Measurements from ENCODE around the gene COL18A1. TPM values are rescaled to one million over a fixed set of nuclear protein-coding genes. Genes with fewer than 3 reads are reported as not detected.

COL18A1 gene
- total and polyA plus RNA-seq, 2 donors (not counting 1 experiment from before 2014, with no cell fraction given): 15.6 to 24.7 TPM

DNA sequence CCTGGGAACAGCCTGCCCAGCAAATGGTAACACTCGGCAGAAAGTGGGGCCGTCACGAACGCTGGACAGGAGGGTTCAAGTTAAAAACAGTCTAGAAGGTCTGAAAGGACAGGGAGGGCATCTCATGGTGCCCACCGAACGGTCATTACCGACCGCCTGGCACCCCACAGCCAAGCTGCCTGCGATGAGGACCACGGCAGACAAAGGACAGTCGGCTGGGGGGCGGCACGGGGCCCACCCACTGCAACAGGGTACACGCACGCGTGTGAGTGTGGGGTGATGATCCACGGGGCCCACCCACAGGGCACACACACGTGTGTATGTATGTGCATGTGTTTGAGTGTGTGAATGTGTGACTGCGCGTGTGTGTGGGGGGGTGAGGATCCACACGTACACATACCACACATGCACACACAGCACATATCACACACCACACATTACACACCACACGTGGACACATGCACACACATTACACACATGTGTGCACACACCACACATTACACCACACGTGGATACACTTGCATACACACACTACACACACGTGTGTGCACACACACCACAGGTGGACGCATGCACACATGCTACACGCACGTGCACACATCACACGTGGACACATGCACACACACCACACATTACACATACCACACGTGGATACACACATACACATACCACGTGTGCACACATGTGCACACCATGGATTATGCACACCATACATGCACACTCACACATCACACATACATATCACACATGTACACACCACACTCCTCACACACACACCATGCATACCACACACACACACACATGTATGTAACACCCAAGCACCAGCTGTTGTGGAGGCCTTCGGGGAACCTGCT lies 74.1 kb downstream of the COL18A1 start:
- ATAC-seq (ENCODE audit: low read depth): no peak
- peak overlapping the region; percentile 54 for H3K9ac ChIP-seq (ENCODE audit: low read length)
- WGBS (ENCODE audit: insufficient coverage): 87% methylated on average over 26 of the region's 31 CpGs

More for the DNA sequence above, 74.1 kb downstream of the COL18A1 start:
- Mint-ChIP-seq H3K4me3 (peak overlapping the region; percentile 78), H3K4me1 (peaks cover 35% of the 10 kb centered on the region), H3K27ac (peak overlapping the region; percentile 78), H3K9me3 (ENCODE audit: insufficient read depth) (no peaks in the 10 kb centered on the region), H3K27me3 (no peaks in the 10 kb centered on the region)
- peak; percentile 28 for DNase-seq
- TF ChIP-seq CTCF (IDR thresholded peaks at IDR 0.05) (no peak), EZH2 (IDR thresholded peaks at IDR 0.05; ENCODE audit: borderline replicate concordance, insufficient read depth, low read depth, low read length, poor library complexity, severe bottlenecking) (no peak)
- intact Hi-C loops (cut with micrococcal nuclease): loop anchor here (1.0 to 2.0 kb wide), 4 partner anchors 40 to 338 kb away; partner anchors contain the start of gene SLC19A1
- Histone ChIP-seq H3K4me2 (replicated peaks; ENCODE audit: low read depth, low read length, poor library complexity, severe bottlenecking) (peak overlapping the region; percentile 78), H3K4me3 (ENCODE audit: control extremely low read depth in 1 of 5, extremely low read depth in 1 of 5, insufficient read depth in 1 of 5, low read depth in 2 of 5, low read length in 4 of 5) (peak overlapping the region in 4 of 5 experiments; percentile 28 to 53 (median 49)), H3K9me3 (ENCODE audit: control extremely low read depth in 1 of 3, control insufficient read depth in 2 of 3, insufficient read depth in 1 of 3, low read length in 2 of 3) (peaks cover 0 to 3% (median 0%) of the 10 kb centered on the region in 3 donors), H3K36me3 (replicated peaks in 1 of 2; ENCODE audit: control extremely low read depth in 1 of 2, control insufficient read depth in 1 of 2, extremely low read depth in 1 of 2, insufficient read depth in 2 of 2, low read length in 1 of 2) (no peaks in the 10 kb centered on the region), H3K27me3 (replicated peaks in 1 of 4; ENCODE audit: control extremely low read depth in 1 of 4, control insufficient read depth in 3 of 4, insufficient read depth in 4 of 4, low read length in 3 of 4) (no peaks in the 10 kb centered on the region), H3K79me2 (ENCODE audit: control insufficient read depth, insufficient read depth, low read length) (no peaks in the 10 kb centered on the region), H2AFZ (ENCODE audit: insufficient read depth, low read depth, low read length, poor library complexity, severe bottlenecking) (peak overlapping the region; percentile 72), H3K4me1 (ENCODE audit: control insufficient read depth in 2 of 2, insufficient read depth in 2 of 2, low read length in 2 of 2) (peaks cover 31 to 48% of the 10 kb centered on the region in 2 donors), H4K20me1 (ENCODE audit: control insufficient read depth, insufficient read depth, low read length, poor library complexity, severe bottlenecking) (no peaks in the 10 kb centered on the region), H3K27ac (ENCODE audit: low read length in 2 of 2) (peak overlapping the region; percentile 54 to 76)
- POLR2A ChIA-PET: interaction anchor here (0.9 kb wide), 1 partner anchor 191 kb away, joined by 8 read pairs; no protein-coding TSS in a partner anchor
- CTCF ChIA-PET: interaction anchor here (0.9 to 2.5 kb wide), 4 partner anchors 113 to 341 kb away, joined by 3 to 31 read pairs (median 4); no protein-coding TSS in a partner anchor
